ENCODE results near the gene ZNF524.

DNA sequence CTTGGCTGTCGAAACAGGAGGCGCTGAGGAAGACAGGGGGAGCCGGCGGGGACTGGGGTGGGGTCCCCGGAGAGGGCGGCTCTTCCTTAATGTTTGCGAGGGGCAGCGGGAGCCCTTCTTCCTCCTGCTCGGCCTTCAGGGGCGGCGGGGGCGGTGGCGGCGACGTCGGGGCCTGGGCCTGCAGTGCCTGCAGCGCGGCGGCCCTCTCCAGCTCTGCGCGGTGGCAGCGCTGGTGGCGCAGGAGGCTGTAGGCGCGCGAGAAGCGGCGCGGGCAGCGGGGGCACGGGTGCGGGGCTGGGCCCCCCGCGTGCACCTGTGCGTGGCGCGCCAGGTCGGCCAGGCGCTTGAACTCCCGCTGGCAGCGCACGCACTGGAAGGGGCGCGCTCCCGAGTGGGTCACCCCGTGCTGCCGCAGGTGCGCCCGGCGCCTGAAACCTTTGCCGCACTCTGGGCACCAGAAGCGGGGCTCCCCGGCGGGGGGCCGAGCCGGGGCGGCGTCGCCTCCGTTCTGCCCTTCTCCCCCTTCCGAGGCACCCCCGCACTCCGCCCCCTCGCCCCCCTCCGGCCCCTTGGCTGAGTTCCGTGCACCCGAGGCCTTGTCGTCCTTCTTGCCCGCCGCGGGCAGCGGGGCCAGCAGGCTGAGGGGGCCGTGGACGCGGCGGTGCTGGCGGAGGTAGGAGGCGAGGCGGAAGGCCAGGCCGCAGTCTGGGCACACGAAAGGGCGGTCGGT, 21.9 kb upstream of the ZNF524 start:
- no peak for TF ChIP-seq POLR2A (IDR thresholded peaks at IDR 0.05)
- TF ChIP-seq, protein P1, sequence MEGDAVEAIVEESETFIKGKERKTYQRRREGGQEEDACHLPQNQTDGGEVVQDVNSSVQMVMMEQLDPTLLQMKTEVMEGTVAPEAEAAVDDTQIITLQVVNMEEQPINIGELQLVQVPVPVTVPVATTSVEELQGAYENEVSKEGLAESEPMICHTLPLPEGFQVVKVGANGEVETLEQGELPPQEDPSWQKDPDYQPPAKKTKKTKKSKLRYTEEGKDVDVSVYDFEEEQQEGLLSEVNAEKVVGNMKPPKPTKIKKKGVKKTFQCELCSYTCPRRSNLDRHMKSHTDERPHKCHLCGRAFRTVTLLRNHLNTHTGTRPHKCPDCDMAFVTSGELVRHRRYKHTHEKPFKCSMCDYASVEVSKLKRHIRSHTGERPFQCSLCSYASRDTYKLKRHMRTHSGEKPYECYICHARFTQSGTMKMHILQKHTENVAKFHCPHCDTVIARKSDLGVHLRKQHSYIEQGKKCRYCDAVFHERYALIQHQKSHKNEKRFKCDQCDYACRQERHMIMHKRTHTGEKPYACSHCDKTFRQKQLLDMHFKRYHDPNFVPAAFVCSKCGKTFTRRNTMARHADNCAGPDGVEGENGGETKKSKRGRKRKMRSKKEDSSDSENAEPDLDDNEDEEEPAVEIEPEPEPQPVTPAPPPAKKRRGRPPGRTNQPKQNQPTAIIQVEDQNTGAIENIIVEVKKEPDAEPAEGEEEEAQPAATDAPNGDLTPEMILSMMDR (IDR thresholded peaks at IDR 0.05): no peak

Measured in prostate gland (tissue), 2 donors.